ENCODE results near the gene NID1.

DNA sequence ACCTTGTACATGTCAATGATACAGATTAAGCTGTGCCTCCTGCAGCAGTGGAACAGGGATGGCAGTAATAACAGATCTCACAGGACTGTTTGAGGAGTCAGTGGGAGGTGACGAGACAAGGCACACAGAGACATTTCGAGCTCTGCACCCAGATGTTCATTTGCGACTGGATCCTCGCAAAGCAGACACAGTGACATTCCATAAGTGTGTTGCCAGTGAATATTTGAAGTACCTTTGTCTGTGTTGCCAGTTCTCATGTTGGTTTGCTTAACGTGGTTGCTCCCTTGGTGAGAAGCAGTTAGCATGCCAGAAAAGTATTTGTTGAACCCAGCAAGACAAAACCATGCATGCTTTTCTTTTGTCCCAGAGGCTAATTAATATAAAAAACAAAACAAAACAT lies 67.0 kb downstream of the NID1 start:
- TF ChIP-seq, protein P1, sequence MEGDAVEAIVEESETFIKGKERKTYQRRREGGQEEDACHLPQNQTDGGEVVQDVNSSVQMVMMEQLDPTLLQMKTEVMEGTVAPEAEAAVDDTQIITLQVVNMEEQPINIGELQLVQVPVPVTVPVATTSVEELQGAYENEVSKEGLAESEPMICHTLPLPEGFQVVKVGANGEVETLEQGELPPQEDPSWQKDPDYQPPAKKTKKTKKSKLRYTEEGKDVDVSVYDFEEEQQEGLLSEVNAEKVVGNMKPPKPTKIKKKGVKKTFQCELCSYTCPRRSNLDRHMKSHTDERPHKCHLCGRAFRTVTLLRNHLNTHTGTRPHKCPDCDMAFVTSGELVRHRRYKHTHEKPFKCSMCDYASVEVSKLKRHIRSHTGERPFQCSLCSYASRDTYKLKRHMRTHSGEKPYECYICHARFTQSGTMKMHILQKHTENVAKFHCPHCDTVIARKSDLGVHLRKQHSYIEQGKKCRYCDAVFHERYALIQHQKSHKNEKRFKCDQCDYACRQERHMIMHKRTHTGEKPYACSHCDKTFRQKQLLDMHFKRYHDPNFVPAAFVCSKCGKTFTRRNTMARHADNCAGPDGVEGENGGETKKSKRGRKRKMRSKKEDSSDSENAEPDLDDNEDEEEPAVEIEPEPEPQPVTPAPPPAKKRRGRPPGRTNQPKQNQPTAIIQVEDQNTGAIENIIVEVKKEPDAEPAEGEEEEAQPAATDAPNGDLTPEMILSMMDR (IDR thresholded peaks at IDR 0.05) = no peak
- no peak for TF ChIP-seq POLR2A (IDR thresholded peaks at IDR 0.05)

Measured in heart left ventricle (tissue), 13 donors.